Retinal pigment epithelial cell (primary cell): ENCODE data around the gene EPHB2.

Experiments used
- DNase-seq: peaks from one replicate; pipeline ENCODE4 v3.0.0-alpha.2; 2010; ENCODE audit warnings: low read depth
- H3K4me3 ChIP-seq: 2 replicates; pipeline ENCODE4 v1.5.1; 2011; ENCODE audit warnings: mild to moderate bottlenecking, low read length, control low read depth, moderate library complexity
- CTCF ChIP-seq: conservative IDR thresholded peaks from 2 replicates; pipeline ENCODE4 v1.5.1; 2011; ENCODE audit warnings: low read depth, low read length, control low read depth, inconsistent platforms

EPHB2 gene

GRCh38 chr1:22889213-22889827 lies 178.7 kb downstream of the EPHB2 start:
- DNase-seq = no peak
- H3K4me3 ChIP-seq = no peak overlapping the region
- TF ChIP-seq CTCF = peak; percentile 89

GRCh38 chr1:22892789-22893188 lies 182.2 kb downstream of the EPHB2 start:
- no peak overlapping the region for H3K4me3 ChIP-seq
- TF ChIP-seq CTCF = no peak
- DNase-seq = no peak

DNA sequence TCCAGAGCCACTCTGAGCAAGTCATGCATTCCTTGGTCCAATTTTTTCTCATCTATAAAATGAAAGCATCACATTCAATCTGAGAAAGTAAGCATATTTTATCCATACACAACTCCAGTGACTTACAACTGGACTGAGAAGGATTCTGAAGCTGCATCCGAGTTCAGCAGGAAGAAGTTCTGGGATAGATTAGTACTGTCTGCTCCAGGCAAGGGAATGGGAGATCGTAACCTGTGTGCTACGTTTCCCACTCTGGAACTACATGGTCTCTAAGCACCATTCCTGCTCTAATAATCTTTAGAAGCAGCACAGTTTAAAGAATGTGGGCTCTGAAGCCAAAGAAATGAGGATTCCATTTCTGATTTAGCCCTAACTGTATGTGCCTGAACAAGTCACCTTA lies 182.7 kb downstream of the EPHB2 start:
- no peak for DNase-seq
- H3K4me3 ChIP-seq = no peak overlapping the region
- TF ChIP-seq CTCF = no peak

DNA sequence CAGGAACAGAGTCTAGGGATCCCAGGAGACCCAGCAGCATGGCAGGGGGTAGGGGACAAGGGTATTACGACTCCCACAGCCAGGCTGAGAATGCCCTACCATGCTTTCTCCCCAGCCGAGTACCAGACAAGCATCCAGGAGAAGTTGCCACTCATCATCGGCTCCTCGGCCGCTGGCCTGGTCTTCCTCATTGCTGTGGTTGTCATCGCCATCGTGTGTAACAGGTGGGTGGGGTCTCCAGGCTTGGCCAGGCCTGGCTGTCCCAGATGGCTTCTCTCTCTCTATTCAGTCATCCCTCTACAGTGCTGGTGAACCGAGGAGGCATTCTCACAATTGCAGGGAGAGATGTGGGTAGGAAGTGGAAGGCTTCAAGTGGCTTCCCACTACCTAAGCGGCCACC lies 184.7 kb downstream of the EPHB2 start:
- no peak for DNase-seq
- no peak for TF ChIP-seq CTCF
- no peak overlapping the region for H3K4me3 ChIP-seq

GRCh38 chr1:22896184-22896583 lies 185.5 kb downstream of the EPHB2 start:
- no peak for TF ChIP-seq CTCF
- DNase-seq = no peak
- no peak overlapping the region for H3K4me3 ChIP-seq

DNA sequence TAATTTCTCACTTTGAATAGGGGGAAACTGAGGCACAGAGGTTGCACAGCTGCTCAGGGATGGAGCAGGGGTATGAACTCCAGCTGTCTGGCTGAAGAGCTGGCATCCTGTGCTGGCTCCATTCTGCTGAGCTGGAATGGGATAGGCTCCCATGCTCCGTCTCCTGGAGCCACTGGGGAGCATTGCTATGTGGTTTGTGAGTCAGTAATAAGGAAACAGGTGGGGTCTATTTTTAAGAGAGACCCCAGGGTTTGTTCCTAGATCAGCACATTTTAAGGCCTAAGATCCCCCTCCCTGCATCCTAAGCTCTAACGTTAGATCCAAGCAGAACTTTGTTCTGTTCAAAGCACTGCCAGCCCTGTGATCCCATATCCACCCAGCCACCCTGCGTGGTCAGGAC lies 189.8 kb downstream of the EPHB2 start:
- no peak overlapping the region for H3K4me3 ChIP-seq
- TF ChIP-seq CTCF = no peak
- DNase-seq = no peak

DNA sequence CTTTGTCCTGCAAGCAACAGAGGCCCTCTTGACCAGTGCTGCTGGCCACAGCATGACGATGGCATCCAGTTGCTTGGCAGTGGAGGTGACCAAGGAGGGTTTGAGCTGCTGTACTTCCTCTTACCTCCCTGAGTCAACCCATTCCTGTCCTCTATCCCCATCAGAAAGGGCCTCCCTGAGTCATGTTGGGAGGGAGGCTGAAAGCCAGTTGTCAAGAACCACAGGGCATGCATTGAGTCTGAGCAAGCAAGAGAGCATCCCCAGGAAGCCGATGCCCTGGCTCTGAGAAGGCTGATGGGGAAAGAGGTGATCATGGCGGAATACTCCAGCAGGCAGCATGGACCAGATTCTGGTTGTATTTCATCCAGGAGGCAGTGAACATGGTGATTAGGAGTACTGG lies 192.5 kb downstream of the EPHB2 start:
- no peak for DNase-seq
- H3K4me3 ChIP-seq = no peak overlapping the region
- TF ChIP-seq CTCF = no peak
